ENCODE data around the gene DKKL1. TPM values are rescaled to one million over a fixed set of nuclear protein-coding genes. Genes with fewer than 3 reads are reported as not detected.
A peak's percentile ranks its signal among the peaks of the same experiment; 100 is the strongest.
"Not testable (repeated sequence)": the region's sequence is repeated elsewhere in the genome, so short reads cannot be mapped to it uniquely, and the experiment has no call there.

The DKKL1 gene
- total RNA-seq, 1 donor from 2014 or later: not detected

DNA sequence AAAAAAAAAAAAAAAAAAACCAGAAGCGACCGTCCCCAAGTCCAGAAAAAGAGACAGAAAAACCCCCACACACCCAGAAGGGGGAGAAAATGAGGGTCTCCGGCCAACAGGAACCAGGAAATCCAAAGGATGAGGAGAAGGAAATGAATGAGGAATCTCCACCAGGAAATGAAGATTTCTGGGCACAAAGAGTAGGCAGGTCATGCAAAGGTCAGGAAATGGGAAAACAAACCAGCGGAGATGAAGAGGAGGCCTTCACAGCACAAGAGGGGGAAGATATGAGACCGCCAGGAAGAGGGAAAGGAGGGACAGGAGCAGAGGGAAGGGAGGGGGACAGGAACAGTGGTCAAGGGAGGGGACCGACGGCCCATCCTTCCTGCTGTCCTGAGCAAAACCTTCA is 7.3 kb upstream of the DKKL1 start:
- no peak for DNase-seq
- ATAC-seq (ENCODE audit: poor library complexity): no peak
- intact Hi-C loops (cut with DNase I): no loop called here

DNA sequence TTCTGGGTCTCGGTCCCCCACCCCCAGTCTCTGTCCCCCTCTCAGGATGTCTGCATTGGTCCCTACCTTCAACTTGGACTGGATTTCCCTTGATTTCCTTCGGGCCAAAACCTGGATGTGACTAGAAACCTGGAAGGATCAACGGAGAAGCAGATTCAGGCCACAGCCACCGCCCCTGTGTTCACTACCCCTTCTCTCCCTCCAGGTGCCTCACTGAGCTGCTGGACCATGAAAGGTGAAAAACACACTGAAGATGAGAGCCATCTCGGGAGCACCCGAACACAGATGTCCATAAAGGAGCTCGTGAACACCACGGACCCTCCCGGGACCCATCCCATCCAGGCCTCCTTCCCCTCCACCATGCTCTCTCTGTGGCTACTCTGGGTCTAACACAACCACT is 6.5 kb upstream of the DKKL1 start:
- DNase-seq: no peak
- intact Hi-C loops (cut with DNase I): no loop called here
- no peak for ATAC-seq (ENCODE audit: poor library complexity)

DNA sequence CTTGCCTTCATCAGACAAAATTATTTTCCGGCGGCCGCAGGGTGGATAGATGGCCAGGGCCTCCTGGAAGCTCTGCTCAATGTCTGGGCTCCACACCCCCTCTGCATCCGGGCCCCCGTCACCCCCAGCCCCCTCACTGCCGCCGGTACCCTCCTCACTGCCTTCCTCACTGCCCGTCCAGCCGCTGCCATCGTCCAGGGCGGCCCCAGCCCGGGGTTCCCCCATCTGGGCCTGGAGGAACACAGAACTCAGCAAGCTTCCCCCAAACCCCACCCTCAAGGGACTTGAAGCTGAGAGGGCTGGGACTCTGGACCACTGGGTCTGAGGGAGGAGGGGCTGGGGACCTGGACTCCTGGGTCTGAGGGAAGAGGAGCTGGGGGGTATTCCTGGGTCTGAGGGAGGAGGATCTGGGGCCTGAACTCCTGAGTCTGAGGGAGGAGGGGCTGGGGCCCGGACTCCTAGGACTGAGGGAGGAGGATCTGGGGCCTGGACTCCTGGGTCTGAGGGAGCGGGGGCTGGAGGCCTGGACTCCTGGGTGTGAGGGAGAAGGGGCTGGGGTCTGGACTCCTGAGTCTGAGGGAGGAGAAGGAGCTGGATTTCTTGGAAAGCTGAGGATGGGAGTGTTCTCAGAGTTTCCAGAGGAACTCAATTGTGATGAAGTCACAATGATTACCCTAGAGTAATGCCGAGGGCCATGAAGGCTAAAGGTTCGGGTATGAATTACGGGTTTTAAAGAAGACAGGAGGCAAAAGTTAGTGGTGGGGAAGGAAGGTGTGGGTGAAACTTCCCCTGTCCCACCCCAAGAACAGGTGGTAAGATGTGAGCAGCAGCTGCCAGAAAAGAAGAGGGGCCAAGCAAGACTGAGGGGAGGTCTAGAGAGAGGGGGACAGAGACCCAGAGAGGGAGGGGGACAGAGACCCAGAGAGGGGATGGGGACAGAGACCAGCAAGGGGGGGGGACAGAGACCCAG is 3.5 kb upstream of the DKKL1 start:
- intact Hi-C loops (cut with DNase I): no loop called here
- ATAC-seq (ENCODE audit: poor library complexity) (no peak), DNase-seq (no peak)

DNA sequence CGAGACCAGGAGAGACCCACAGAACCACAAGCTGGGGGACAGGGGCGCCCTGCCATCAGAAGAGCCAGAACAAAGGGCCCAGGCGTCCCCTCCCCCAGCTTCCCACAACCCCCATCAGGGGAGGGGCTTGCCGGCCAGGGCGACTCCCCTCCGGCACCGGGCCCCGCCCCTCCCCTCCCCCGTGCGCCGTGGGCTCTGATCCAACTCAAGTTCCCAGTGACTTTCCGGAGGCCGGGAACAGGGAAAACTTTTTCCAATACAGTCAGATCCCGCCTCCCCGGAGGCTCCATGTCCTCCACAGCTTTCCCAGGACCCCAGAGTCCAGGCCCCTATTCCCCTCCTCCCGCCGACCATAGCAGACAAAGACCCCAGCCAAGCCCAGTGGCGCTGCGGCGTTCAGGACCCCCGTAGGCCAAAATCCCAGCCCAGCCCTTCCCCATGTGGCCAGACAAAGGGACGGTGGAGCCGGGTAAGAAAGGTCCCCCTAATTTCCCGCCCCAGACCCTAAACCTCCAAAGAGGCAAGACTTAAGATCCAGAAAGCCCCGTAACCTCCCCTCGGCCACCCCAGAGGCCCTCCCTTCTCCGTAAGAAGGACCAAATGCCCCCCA is 2.1 kb upstream of the DKKL1 start:
- intact Hi-C loops (cut with DNase I): no loop called here

DNA sequence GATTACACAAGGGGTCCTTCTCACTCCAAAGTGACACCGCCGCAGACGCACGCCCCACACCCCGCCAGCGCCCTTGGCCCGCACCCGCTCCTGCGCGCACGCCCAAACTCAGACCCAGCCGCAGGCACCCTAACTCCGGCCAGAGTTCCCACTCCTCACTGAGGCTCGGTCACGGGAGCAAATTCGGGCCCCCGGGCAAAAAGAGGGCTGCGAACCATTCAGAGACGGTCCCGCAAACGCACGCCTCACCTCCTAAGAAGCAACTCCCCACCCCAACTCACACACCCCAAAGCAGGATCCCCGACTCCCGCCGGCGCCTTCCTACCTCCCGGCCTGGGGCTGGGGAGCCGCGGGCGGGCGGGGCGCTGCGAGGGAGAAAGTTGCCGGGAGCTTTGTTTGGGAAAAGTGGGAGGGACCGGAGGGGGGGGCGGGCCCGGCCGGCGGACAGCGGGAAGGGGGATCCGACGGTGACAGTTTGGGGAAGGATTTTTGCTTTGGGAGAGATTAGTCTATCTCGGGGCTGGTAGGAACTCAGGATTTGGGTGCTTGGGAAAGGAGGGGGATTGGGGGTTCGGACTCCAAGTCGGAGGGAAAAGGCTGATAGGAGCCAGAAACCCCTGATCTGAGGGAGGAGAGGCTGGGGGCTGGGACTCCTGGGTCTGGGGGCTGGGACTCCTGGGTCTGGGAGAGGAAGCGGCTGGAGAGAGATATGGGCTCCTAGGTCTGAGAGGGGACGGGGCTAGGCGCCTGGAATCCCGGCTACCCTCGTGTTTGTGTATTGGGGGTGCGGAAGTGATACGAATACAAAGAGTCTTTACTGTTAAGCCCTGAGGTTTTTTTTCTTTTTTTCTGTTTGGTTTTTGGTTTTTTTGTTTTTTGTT is 1.4 kb upstream of the DKKL1 start, which contains the start of gene TEAD2:
Gene TEAD2 (minus strand): TSS at position 369 of the 881 bp plus-strand sequence. CDS start 2,341 bp downstream, outside the sequence.
- ATAC-seq (ENCODE audit: poor library complexity): peak; percentile 77
- intact Hi-C loops (cut with DNase I): no loop called here

More for the DNA sequence above, 2.1 kb upstream of the DKKL1 start:
- ATAC-seq (ENCODE audit: poor library complexity) (peak; percentile 67), DNase-seq (peak; percentile 85)

DNA sequence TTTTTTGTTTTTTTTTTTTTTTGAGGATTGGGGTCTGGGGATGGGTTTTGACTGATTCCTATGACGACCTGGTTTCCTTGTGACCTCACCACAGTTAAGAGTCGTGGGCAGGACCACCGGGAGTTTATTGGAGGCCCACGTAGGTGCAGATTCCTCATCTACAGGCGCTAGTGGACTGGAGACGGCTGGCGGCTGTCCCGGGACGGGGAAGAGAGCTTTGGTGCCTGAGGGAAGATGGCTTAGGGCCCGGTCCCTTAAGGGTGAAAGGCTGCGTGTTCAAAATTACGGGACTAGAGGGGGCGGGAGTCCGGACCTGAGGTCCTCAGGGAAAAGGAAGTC is 779 bp upstream of the DKKL1 start:
- DNase-seq: peak; percentile 69
- peak; percentile 3 for ATAC-seq (ENCODE audit: poor library complexity)
- intact Hi-C loops (cut with DNase I): no loop called here

More for the DNA sequence above, 1.4 kb upstream of the DKKL1 start, which contains the start of gene TEAD2:
- DNase-seq: peak; percentile 86

DNA sequence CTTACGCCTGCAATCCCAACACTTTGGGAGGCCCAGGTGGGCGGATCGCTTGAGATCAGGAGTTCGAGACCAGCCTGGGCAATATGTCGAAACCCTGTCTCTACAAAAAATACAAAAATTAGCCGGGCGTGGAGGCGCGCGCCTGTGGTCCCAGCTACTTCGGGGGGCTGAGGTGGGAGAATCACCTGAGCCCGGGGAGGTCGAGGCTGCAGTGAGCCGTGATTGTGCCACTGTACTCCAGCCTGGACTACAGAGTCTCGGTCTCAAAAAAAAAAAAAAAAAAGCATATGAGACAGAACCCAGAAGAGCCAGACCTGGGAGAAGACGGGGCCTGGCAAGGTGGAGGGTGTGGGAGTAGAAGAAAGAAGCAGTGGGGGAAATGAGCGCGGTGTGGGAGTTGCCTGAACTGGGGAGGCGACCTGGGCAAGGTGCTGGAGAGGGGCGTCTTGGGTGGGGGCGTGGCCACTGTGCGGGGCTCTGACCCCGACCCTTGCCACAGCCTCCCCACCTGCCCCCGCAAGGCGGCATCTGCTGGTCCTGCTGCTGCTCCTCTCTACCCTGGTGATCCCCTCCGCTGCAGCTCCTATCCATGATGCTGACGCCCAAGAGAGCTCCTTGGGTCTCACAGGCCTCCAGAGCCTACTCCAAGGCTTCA is 533 bp downstream of the DKKL1 start:
- ATAC-seq (ENCODE audit: poor library complexity): no peak
- intact Hi-C loops (cut with DNase I): no loop called here
- DNase-seq: peak; percentile 51

DNA sequence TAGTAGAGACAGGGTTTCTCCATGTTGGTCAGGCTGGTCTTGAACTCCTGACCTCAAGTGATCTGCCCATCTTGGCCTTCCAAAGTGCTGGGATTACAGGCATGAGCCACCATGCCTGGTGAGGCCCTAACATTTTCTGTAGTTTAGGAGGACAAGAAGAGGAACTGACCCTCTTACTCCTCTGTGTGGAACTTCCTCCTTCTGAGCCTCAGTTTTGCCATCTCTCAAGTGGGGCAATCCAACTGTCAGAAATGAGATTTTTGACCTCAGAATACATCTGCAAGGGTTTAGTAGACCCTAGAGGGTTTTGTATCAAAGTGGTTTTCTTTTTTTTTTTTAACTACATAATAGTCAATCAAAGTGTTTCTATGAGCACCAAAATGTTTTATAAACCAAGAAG is 2.4 kb downstream of the DKKL1 start:
- intact Hi-C loops (cut with DNase I): no loop called here
- ATAC-seq (ENCODE audit: poor library complexity): no peak
- no peak for DNase-seq

DNA sequence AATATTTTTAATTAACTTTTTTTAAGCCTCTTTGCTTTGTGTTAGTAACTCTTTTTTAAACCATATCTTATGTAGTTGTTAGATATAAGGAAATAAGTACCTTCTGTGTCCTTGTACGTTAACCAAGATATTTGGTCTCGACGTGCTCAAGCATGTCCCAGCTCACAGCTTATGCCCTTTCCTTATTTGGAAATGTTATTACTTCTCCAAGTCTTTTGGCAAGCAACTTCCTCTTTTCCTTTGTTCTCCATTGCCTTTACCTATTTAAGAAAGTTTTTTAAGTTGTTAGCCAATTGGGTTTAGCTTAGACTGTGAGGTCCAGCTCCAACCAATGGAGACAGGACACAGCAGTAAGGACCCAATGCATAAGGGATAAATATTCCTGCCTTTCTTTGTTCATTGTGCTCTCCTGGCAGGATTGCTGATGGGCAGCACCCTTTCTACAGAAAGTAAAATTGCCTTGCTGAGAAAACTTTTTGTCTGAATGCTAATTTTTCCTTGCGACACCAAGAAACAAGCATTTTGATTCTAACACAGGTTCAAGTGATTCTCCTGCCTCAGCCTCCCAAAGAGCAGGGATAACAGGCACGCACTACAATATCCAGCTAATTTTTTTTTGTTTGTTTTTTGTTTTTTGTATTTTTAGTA is 5.2 kb downstream of the DKKL1 start:
- intact Hi-C loops (cut with DNase I): no loop called here
- DNase-seq: no peak
- no peak for ATAC-seq (ENCODE audit: poor library complexity)

DNA sequence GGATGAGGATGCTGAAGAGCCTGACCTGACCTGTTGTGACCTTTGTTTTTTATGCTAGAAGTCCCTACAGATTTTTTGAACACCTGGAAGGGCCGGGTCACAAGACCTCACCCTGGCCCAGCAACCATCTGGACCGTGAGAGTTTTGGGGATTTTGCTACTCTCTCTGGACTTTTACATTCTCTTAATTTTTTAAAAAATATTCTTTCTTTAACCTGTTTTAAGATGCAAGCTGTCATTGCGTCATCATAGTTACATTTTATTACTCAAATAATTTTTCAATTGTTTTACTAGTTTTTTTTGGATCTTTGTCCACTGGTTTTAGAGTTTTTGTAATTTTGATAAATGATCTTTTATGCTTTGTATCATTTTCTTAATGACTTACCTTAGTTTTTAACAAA is 7.5 kb downstream of the DKKL1 start:
- intact Hi-C loops (cut with DNase I): no loop called here
- DNase-seq (no peak), ATAC-seq (ENCODE audit: poor library complexity) (no peak)

DNA sequence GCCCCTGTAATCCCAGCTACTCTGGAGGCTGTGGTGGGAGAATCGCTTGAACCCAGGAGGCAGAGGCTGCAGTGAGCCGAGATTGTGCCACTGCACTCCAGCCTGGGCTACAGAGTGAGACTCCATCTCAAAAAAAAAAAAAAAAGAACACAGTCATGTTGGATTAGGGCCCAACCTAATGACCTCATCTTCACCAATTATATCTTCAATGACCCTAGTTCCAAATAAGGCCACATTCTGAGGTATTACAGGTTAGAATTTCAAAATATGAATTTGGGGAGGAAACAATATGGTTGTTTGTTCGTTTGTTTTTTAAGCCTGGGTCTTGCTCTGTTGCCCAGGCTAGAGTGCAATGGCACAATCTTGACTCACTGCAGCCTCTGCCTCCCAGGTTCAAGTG is 9.5 kb downstream of the DKKL1 start:
- DNase-seq; intact Hi-C loops (cut with DNase I); ATAC-seq (ENCODE audit: poor library complexity): not testable (repeated sequence)

DNA sequence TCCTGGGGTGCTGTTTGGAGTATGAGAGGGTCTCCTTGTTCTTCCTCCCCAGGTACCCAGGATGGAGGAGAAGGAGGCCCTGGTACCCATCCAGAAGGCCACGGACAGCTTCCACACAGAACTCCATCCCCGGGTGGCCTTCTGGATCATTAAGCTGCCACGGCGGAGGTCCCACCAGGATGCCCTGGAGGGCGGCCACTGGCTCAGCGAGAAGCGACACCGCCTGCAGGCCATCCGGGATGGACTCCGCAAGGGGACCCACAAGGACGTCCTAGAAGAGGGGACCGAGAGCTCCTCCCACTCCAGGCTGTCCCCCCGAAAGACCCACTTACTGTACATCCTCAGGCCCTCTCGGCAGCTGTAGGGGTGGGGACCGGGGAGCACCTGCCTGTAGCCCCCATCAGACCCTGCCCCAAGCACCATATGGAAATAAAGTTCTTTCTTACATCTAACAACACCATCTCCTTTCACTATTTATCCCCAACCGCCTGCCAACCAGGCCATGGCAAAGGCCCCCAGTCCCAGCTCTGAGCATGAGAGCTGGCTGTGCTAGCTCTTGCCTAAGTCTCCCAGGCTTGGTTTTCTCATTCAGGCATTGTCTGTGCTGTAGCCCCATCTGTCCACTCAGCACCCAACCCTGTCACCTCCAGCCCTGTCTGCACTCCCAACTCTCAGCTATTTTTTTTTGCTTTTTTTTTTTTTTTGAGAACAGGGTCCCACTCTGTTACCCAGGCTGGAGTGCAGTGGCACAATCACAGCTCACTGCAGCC is 11.2 kb downstream of the DKKL1 start:
- DNase-seq (no peak), ATAC-seq (ENCODE audit: poor library complexity) (no peak)
- intact Hi-C loops (cut with DNase I): no loop called here

DNA sequence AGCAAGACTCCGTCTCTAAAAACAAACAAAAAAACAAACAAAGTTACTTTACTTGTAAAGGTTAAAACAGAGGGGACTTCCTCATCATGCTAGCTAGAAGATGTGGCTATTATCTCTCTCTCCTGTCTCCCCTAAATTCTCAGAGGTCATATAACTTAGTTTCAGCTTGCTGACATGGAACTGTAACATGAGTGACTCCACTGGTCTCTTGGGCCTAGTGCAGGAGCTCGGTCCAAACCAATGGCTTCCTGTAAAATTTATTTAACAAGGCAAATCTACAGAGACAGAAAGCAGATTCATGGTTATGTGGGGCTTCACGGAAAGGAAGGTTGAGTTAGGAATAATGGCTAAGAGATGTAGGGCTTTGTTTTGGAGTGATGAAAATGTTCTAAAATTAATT is 14.8 kb downstream of the DKKL1 start:
- no peak for ATAC-seq (ENCODE audit: poor library complexity)
- intact Hi-C loops (cut with DNase I): no loop called here

DNA sequence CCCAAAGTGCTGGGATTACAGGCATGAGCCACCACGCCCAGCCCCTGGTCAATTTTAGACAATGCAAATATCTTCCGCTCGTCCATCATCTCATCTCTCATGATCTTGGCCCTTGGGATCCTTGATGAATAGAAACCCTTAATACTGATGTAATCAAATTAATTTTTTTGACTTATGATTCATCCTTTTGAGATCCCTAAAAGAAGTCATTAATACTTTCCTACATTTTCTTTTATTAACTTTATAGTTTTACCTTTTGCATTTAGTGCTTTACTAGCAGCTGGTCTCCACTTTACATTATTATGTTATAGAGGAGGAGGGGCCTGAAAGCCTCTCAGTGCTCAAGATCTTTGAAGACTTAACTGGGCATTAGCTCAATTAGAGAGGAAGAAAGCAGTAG is 16.7 kb downstream of the DKKL1 start:
- ATAC-seq (ENCODE audit: poor library complexity): no peak
- intact Hi-C loops (cut with DNase I): no loop called here
- no peak for DNase-seq

More for the DNA sequence above, 14.8 kb downstream of the DKKL1 start:
- DNase-seq: no peak

DNA sequence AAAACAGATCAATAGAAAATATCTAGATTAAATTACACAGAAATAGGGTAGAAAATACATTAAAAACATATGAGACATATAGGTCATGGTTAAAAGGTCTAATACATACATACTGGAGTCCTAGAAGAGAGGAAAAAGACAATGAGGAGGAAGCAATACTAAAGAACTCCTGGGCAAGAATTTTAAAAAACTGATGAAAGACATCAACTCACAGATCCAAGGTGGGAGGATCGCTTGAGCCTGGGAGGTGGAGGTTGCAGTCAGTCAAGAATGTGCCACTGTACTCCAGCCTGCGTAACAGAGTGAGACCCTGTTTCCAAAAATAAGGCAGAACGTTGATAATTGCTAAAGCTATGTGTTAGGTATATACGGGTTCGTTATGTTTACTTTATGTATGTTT is 19.0 kb downstream of the DKKL1 start:
- intact Hi-C loops (cut with DNase I): no loop called here
- no peak for ATAC-seq (ENCODE audit: poor library complexity)

DNA sequence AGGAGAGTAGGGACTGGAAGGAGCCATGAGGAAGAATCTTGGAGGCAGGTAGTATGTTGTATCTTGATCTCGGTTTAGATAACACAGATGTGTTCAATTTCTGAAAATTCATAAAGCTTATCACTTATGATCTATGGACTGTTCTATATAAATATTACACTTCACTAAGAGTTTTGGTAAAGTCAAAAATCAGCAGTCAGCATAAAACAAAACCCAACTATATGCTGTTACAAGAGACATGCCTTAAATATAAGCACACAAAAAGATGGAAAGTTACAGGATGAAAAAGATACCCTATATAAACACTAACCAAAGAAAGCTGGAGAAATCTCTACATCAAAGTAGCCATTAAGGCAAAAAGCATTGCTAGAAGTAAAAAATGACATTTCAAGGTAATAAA is 19.9 kb downstream of the DKKL1 start:
- ATAC-seq (ENCODE audit: poor library complexity) (no peak), DNase-seq (no peak)
- intact Hi-C loops (cut with DNase I): no loop called here

More for the DNA sequence above, 19.0 kb downstream of the DKKL1 start:
- no peak for DNase-seq

DNA sequence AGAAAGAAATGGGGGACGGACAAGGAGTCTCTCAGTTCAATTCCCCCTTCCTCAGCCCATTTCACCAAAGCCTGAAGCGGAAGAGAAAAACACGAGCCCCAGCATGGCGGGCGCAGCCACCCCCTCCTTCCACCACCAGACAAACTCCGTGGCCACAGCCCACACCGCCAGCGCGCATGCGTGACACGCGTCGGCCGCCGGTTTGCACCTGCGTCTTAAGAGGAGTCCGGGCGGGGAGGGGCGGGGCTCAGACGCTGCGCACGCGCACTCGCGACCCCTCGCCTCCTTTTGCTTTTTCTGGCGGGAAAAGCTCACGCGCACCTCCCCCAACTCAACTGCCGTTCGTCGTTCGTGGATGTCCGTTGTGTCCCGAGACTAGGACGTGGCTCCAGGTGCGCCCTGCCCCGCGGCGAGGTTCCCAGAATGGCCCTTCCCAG is 24.3 kb downstream of the DKKL1 start, which contains the start of gene KASH5:
Gene KASH5 (plus strand): TSS at position 314 of the 437 bp plus-strand sequence. CDS start 2,635 bp downstream, outside the sequence.
- peak; percentile 87 for DNase-seq
- ATAC-seq (ENCODE audit: poor library complexity): peak; percentile 86
- intact Hi-C loops (cut with DNase I): no loop called here

Data from Right ventricle myocardium superior (tissue), 1 donor.